Neural cell (in vitro differentiated cells): ENCODE results near the gene GINS3. TPM values are rescaled to one million over a fixed set of nuclear protein-coding genes. Genes with fewer than 3 reads are reported as not detected.

Source experiments
- H2AFZ ChIP-seq: fragments of 200-600, 300-800 bp; sonication (generic), shearing (Covaris generic); 2 replicates; pipeline ENCODE4 v1.6.0; 2014; ENCODE audit warnings: low read depth, mild to moderate bottlenecking, antibody characterized with exemption, low read length, moderate library complexity
- H3F3A ChIP-seq: fragments of 200-600 bp; shearing (Covaris generic); 2 replicates; pipeline ENCODE4 v1.6.1; 2016; ENCODE audit warnings: mild to moderate bottlenecking, moderate library complexity, mixed read lengths, antibody characterized with exemption, low read length; ENCODE audit not compliant: insufficient read depth, poor library complexity, severe bottlenecking
- H3K27ac ChIP-seq: fragments of 200-600, 300-800 bp; sonication (generic), shearing (Covaris generic); 2 replicates; pipeline ENCODE4 v1.5.1; 2014; ENCODE audit warnings: mild to moderate bottlenecking, low read length, moderate library complexity
- H3K27me3 ChIP-seq: fragments of 300-800, 200-600 bp; sonication (generic), shearing (Covaris generic); 2 replicates; pipeline ENCODE4 v1.6.0; 2014; ENCODE audit warnings: mild to moderate bottlenecking, low read depth, low read length, moderate library complexity; ENCODE audit not compliant: insufficient read depth
- H3K36me3 ChIP-seq: fragments of 300-800, 200-600 bp; sonication (generic), shearing (Covaris generic); 2 replicates; pipeline ENCODE4 v1.5.1; 2014; ENCODE audit warnings: mild to moderate bottlenecking, antibody characterized with exemption, low read length, moderate library complexity; ENCODE audit not compliant: insufficient read depth
- H3K4me2 ChIP-seq: fragments of 300-800, 200-600 bp; sonication (generic), shearing (Covaris generic); 2 replicates; pipeline ENCODE4 v1.6.0; 2014; ENCODE audit warnings: mild to moderate bottlenecking, low read length
- H3K4me3 ChIP-seq: fragments of 300-800, 200-600 bp; sonication (generic), shearing (Covaris generic); 2 replicates; pipeline ENCODE4 v1.5.1; 2014; ENCODE audit warnings: mild to moderate bottlenecking, low read length, moderate library complexity
- H3K79me2 ChIP-seq: fragments of 200-600 bp; shearing (Covaris generic); replicated peaks from 2 replicates; pipeline ENCODE4 v1.6.0; 2014; ENCODE audit warnings: mild to moderate bottlenecking, low read length, moderate library complexity; ENCODE audit not compliant: insufficient read depth
- H3K9ac ChIP-seq: fragments of 300-800, 200-600 bp; sonication (generic), shearing (Covaris generic); 2 replicates; pipeline ENCODE4 v1.6.1; 2016; ENCODE audit warnings: mild to moderate bottlenecking, low read length, mixed read lengths
- H3K9me2 ChIP-seq: fragments of 200-600 bp; shearing (Covaris generic); 2 replicates; pipeline ENCODE4 v1.6.1; 2016; ENCODE audit warnings: mild to moderate bottlenecking, low read length, mixed read lengths; ENCODE audit not compliant: insufficient read depth
- H3K9me3 ChIP-seq: fragments of 200-600, 300-800 bp; sonication (generic), shearing (Covaris generic); 2 replicates; pipeline ENCODE4 v1.6.1; 2016; ENCODE audit warnings: mild to moderate bottlenecking, mixed run types, low read length, moderate library complexity, mixed read lengths
- H4K20me1 ChIP-seq: fragments of 200-600 bp; shearing (Covaris generic); 2 replicates; pipeline ENCODE4 v1.6.1; 2016; ENCODE audit warnings: mild to moderate bottlenecking, mixed run types; ENCODE audit not compliant: insufficient read depth
- EP300 ChIP-seq: fragments of 450-650 bp; conservative IDR thresholded peaks from 2 replicates; pipeline ENCODE4 v1.6.1; 2014; ENCODE audit warnings: antibody characterized with exemption, mild to moderate bottlenecking, moderate library complexity; ENCODE audit not compliant: poor library complexity, severe bottlenecking
- EZH2 ChIP-seq: fragments of 200-600, 300-800 bp; shearing (Covaris generic), sonication (generic); IDR thresholded peaks from 2 replicates; pipeline ENCODE4 v1.6.1; 2014; ENCODE audit warnings: antibody characterized with exemption, low read length, borderline replicate concordance, mild to moderate bottlenecking; ENCODE audit not compliant: insufficient read depth, poor library complexity, severe bottlenecking
- MXI1 ChIP-seq: fragments of 450-650 bp; conservative IDR thresholded peaks from 2 replicates; pipeline ENCODE4 v1.6.1; 2014; ENCODE audit warnings: antibody characterized with exemption, mild to moderate bottlenecking; ENCODE audit not compliant: poor library complexity, severe bottlenecking
- POLR2AphosphoS5 ChIP-seq: IDR thresholded peaks from 2 replicates; pipeline ENCODE4 v1.6.1; 2012
- RAD21 ChIP-seq: fragments of 450-650 bp; conservative IDR thresholded peaks from 2 replicates; pipeline ENCODE4 v1.6.1; 2014; ENCODE audit warnings: antibody characterized with exemption, mild to moderate bottlenecking, moderate library complexity
- SMC3 ChIP-seq: fragments of 450-650 bp; conservative IDR thresholded peaks from 2 replicates; pipeline ENCODE4 v1.6.1; 2014; ENCODE audit warnings: antibody characterized with exemption, mild to moderate bottlenecking, moderate library complexity; ENCODE audit not compliant: poor library complexity
- TAF1 ChIP-seq: IDR thresholded peaks from 2 replicates; pipeline ENCODE4 v1.6.1; 2012; ENCODE audit warnings: low read depth
- polyA plus RNA-seq: library from polyadenylated mRNA; depleted of rRNA; stranded (reverse); fragments of >200 nt; gene quantifications from 2 replicates; pipeline ENCODE4 v1.2.3, GENCODE V29; 2014
- TF ChIP-seq, protein P1 (sequence below): fragments of 450-650 bp; IDR thresholded peaks from 2 replicates; pipeline ENCODE4 v1.5.1; 2014; ENCODE audit warnings: antibody characterized with exemption, mild to moderate bottlenecking, moderate library complexity; ENCODE audit not compliant: poor library complexity, severe bottlenecking
- TF ChIP-seq, protein P2 (sequence below): IDR thresholded peaks from 2 replicates; pipeline ENCODE4 v1.6.1; 2012; ENCODE audit warnings: borderline replicate concordance

Gene GINS3
- polyA plus RNA-seq, 1 donor from 2014 or later: 4.3 TPM

DNA sequence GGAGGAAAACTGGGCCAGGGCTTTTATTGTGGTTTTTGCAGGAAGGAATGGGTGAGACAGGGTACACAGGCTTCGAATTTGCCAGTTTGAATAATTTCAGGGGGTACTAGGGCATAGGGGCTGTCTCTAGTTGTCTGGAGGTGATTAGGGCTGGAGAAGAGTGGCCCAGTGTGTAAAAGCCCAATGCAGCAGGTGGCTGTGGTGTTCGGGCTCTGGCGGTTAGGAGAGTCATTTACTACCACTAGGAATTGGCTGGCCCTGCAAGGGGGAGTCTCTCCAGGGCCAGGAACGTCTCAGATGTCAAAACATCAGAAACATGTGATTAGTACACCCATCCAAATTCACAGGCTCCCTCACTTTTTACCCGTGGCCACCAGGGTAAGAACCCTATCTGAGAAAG is 50.3 kb downstream of the GINS3 start:
- Histone ChIP-seq H3K9me3 (no peaks in the 10 kb centered on the region), H3K79me2 (no peaks in the 10 kb centered on the region), H3F3A (no peaks in the 10 kb centered on the region), H4K20me1 (no peaks in the 10 kb centered on the region), H3K4me3 (no peak overlapping the region), H3K4me2 (no peak overlapping the region), H3K9ac (no peak overlapping the region), H2AFZ (no peak overlapping the region), H3K27me3 (no peaks in the 10 kb centered on the region), H3K27ac (no peak overlapping the region), H3K36me3 (no peaks in the 10 kb centered on the region), H3K9me2 (no peaks in the 10 kb centered on the region)
- TF ChIP-seq, protein P1, sequence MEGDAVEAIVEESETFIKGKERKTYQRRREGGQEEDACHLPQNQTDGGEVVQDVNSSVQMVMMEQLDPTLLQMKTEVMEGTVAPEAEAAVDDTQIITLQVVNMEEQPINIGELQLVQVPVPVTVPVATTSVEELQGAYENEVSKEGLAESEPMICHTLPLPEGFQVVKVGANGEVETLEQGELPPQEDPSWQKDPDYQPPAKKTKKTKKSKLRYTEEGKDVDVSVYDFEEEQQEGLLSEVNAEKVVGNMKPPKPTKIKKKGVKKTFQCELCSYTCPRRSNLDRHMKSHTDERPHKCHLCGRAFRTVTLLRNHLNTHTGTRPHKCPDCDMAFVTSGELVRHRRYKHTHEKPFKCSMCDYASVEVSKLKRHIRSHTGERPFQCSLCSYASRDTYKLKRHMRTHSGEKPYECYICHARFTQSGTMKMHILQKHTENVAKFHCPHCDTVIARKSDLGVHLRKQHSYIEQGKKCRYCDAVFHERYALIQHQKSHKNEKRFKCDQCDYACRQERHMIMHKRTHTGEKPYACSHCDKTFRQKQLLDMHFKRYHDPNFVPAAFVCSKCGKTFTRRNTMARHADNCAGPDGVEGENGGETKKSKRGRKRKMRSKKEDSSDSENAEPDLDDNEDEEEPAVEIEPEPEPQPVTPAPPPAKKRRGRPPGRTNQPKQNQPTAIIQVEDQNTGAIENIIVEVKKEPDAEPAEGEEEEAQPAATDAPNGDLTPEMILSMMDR: no peak
- TF ChIP-seq MXI1: no peak
- TF ChIP-seq POLR2AphosphoS5: no peak
- TF ChIP-seq, protein P2, sequence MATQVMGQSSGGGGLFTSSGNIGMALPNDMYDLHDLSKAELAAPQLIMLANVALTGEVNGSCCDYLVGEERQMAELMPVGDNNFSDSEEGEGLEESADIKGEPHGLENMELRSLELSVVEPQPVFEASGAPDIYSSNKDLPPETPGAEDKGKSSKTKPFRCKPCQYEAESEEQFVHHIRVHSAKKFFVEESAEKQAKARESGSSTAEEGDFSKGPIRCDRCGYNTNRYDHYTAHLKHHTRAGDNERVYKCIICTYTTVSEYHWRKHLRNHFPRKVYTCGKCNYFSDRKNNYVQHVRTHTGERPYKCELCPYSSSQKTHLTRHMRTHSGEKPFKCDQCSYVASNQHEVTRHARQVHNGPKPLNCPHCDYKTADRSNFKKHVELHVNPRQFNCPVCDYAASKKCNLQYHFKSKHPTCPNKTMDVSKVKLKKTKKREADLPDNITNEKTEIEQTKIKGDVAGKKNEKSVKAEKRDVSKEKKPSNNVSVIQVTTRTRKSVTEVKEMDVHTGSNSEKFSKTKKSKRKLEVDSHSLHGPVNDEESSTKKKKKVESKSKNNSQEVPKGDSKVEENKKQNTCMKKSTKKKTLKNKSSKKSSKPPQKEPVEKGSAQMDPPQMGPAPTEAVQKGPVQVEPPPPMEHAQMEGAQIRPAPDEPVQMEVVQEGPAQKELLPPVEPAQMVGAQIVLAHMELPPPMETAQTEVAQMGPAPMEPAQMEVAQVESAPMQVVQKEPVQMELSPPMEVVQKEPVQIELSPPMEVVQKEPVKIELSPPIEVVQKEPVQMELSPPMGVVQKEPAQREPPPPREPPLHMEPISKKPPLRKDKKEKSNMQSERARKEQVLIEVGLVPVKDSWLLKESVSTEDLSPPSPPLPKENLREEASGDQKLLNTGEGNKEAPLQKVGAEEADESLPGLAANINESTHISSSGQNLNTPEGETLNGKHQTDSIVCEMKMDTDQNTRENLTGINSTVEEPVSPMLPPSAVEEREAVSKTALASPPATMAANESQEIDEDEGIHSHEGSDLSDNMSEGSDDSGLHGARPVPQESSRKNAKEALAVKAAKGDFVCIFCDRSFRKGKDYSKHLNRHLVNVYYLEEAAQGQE: no peak
- no peak for TF ChIP-seq TAF1
- no peak for TF ChIP-seq EZH2
- TF ChIP-seq RAD21: no peak
- TF ChIP-seq SMC3: no peak
- no peak for TF ChIP-seq EP300

DNA sequence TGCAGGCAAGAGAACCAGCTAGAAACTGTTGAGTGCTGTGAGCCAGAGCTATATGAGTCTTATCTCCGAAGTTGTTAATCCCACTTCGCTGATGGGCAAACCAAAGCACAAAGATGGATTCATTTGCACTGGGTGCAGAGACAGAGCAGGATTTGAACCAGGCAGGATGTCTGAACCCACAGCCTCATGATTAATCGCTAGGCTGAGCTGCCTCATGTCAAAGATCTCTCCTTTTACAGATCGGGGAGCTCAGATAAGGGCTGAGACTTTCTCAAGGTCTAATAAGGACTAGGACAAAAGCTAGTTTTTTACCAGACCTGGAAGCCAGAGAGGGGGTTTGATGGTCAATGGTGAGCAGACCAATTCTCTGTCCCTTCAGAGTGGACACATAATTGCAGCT is 51.5 kb downstream of the GINS3 start:
- Histone ChIP-seq H3F3A (no peaks in the 10 kb centered on the region), H3K36me3 (no peaks in the 10 kb centered on the region), H3K79me2 (no peaks in the 10 kb centered on the region), H3K4me3 (no peak overlapping the region), H3K9me3 (no peaks in the 10 kb centered on the region), H2AFZ (no peak overlapping the region), H4K20me1 (no peaks in the 10 kb centered on the region), H3K27me3 (no peaks in the 10 kb centered on the region), H3K4me2 (no peak overlapping the region), H3K27ac (no peak overlapping the region), H3K9me2 (no peaks in the 10 kb centered on the region), H3K9ac (no peak overlapping the region)
- TF ChIP-seq POLR2AphosphoS5 (no peak), EZH2 (no peak), SMC3 (no peak), MXI1 (no peak), RAD21 (no peak), TAF1 (no peak), EP300 (no peak)
- TF ChIP-seq, protein P2: no peak
- TF ChIP-seq, protein P1: no peak
